Esophagus squamous epithelium (tissue), 5 donors: Measurements from ENCODE around the gene RIT1. TPM values are rescaled to one million over a fixed set of nuclear protein-coding genes. Genes with fewer than 3 reads are reported as not detected.

Experiments used
- DNase-seq: peaks from one replicate; lab custom pipeline; 2025; lab: John Stamatoyannopoulos, UW
- H3K27ac ChIP-seq, 4 donors: fragments of 200-600 bp; sonication (generic); one replicate each; pipeline ENCODE4 v1.5.1; 2016 to 2019; ENCODE audit warnings: mild to moderate bottlenecking in 1 of 4
- H3K27me3 ChIP-seq, 4 donors: fragments of 200-600 bp; sonication (generic); 1 replicate in 3 of 4; 2 replicates in 1 of 4; pipeline versions ENCODE4 v1.5.1 to v1.6.0; 2017 to 2021; ENCODE audit warnings: antibody characterized with exemption in 1 of 4
- H3K36me3 ChIP-seq, 3 donors: fragments of 200-600 bp; sonication (generic); one replicate each; pipeline ENCODE4 v1.5.1; 2016 to 2019
- H3K4me1 ChIP-seq, 3 donors: fragments of 200-600 bp; sonication (generic); one replicate each; pipeline ENCODE4 v1.5.1; 2017 to 2019
- H3K4me3 ChIP-seq, 4 donors: fragments of 200-600 bp; sonication (generic); 1 replicate in 3 of 4; 2 replicates in 1 of 4; pipeline ENCODE4 v1.5.1; 2016 to 2019; ENCODE audit warnings: mild to moderate bottlenecking in 2 of 4, moderate library complexity in 1 of 4
- H3K9me3 ChIP-seq, 3 donors: fragments of 200-600 bp; sonication (generic); one replicate each; pipeline ENCODE4 v1.5.1; 2016 to 2019
- POLR2A ChIP-seq, 4 donors: fragments of 450-650 bp; IDR thresholded peaks; one replicate each; pipeline ENCODE4 v1.6.1; 2017; ENCODE audit warnings: antibody characterized with exemption in 4 of 4, mild to moderate bottlenecking in 4 of 4, moderate library complexity in 3 of 4
- WGBS, 2 donors: methylation state at CpG; one replicate each; pipeline ENCODE4 v1.1.5; 2018; 5-methylcytosine and 5-hydroxymethylcytosine counted together
- intact Hi-C: fragments of 100-400 bp; cut with DNase I; formaldehyde crosslinking; loops from one replicate; pipeline ENCODE4 v1.15.0; 2022
- total RNA-seq, 4 donors: library from RNA; depleted of rRNA; stranded (reverse); fragments of >200 nt; gene quantifications; one replicate each; pipeline ENCODE4 v1.1.0, GENCODE V29; 2016
- TF ChIP-seq, protein P1 (sequence below), 6 experiments: fragments of 450-650 bp in 4 of 6; fragments of 200-600 bp in 2 of 6; sonication (generic) in 2 of 6; IDR thresholded peaks; one replicate each; pipeline ENCODE4 v1.5.1; 2016 to 2019; ENCODE audit warnings: antibody characterized with exemption in 6 of 6, mild to moderate bottlenecking in 4 of 6, moderate library complexity in 4 of 6
- donor health status: DM: yes; HTN: yes; CAD: no.

RIT1 gene
- total RNA-seq, 4 donors from 2014 or later, result 35.3 to 55.4 (median 42.6) TPM

DNA sequence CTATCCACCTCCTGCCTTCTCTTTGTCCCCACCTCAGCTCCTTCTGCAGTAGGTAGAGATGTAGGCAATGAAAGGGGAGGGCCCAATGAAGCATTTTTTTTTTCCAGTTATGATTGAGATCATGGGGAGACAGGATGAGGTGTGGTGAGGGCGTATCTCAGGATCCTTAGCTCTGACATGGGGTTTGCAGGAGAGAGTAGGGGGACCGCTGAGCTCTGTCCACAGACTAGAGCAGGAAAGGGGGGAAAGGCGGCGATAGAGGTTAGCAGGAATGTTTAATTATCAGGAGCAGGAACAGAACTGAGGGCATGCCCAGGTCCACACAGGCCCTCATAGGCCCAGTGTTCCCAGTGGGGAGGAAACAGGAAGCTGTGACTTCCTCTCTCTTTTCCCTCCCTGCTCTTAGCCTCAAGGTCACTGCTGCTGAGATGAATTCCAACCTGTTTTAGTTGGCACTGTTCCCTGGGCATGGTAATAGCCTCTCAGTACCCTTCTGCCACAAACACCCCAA lies 29.4 kb upstream of the RIT1 start:
- peak overlapping the region; percentile 57 to 83 (median 78) for H3K27ac ChIP-seq
- no peak for DNase-seq
- TF ChIP-seq, protein P1, sequence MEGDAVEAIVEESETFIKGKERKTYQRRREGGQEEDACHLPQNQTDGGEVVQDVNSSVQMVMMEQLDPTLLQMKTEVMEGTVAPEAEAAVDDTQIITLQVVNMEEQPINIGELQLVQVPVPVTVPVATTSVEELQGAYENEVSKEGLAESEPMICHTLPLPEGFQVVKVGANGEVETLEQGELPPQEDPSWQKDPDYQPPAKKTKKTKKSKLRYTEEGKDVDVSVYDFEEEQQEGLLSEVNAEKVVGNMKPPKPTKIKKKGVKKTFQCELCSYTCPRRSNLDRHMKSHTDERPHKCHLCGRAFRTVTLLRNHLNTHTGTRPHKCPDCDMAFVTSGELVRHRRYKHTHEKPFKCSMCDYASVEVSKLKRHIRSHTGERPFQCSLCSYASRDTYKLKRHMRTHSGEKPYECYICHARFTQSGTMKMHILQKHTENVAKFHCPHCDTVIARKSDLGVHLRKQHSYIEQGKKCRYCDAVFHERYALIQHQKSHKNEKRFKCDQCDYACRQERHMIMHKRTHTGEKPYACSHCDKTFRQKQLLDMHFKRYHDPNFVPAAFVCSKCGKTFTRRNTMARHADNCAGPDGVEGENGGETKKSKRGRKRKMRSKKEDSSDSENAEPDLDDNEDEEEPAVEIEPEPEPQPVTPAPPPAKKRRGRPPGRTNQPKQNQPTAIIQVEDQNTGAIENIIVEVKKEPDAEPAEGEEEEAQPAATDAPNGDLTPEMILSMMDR (IDR thresholded peaks at IDR 0.05), result no peak
- no peak for TF ChIP-seq POLR2A (IDR thresholded peaks at IDR 0.05)
- no peak overlapping the region for H3K4me3 ChIP-seq
- no peaks in the 10 kb centered on the region for H3K9me3 ChIP-seq
- H3K4me1 ChIP-seq, result peaks cover 28 to 72% (median 49%) of the 10 kb centered on the region in 3 donors
- WGBS, 2 donors, result 68 to 70% methylated on average over 4 of the region's 4 CpGs
- intact Hi-C loops, result no loop called here
- H3K27me3 ChIP-seq, result no peaks in the 10 kb centered on the region
- no peaks in the 10 kb centered on the region for H3K36me3 ChIP-seq

DNA sequence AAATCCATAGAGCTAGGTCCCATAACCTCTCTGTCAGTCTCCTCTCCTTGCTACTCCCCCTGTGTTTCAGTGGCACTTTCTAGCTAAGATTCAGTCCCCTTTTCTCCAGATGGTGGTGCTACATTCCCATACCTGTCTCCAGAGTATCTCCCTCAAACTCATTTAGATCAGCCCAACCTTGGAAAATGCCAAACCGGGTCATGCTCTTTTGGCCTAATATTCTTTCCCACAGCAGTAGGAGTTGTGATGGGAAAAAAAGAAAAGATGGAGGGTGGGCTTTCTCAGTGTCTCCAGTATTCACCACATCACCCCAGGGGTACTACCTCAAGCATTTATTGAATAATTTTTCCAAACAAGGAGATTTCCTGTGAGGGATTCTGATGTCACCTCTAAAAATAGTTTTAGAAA lies 27.1 kb upstream of the RIT1 start:
- intact Hi-C loops, result loop anchor here (5.0 to 10.0 kb wide), 2 partner anchors 49 to 117 kb away; partner anchors contain the start of genes LAMTOR2 and UBQLN4
- Histone ChIP-seq H3K27me3 (no peaks in the 10 kb centered on the region), H3K27ac (peak overlapping the region in 3 of 4 donors; percentile 31 to 82 (median 62)), H3K9me3 (no peaks in the 10 kb centered on the region), H3K4me3 (no peak overlapping the region), H3K4me1 (peaks cover 31 to 69% (median 52%) of the 10 kb centered on the region in 3 donors), H3K36me3 (peaks cover 0 to 2% (median 0%) of the 10 kb centered on the region in 3 donors)
- WGBS, 2 donors, result 0% methylated on average over 1 of the region's 1 CpG
- no peak for TF ChIP-seq POLR2A (IDR thresholded peaks at IDR 0.05)
- TF ChIP-seq, protein P1 (IDR thresholded peaks at IDR 0.05), result peak; percentile 20 to 72 (median 64)
- no peak for DNase-seq

DNA sequence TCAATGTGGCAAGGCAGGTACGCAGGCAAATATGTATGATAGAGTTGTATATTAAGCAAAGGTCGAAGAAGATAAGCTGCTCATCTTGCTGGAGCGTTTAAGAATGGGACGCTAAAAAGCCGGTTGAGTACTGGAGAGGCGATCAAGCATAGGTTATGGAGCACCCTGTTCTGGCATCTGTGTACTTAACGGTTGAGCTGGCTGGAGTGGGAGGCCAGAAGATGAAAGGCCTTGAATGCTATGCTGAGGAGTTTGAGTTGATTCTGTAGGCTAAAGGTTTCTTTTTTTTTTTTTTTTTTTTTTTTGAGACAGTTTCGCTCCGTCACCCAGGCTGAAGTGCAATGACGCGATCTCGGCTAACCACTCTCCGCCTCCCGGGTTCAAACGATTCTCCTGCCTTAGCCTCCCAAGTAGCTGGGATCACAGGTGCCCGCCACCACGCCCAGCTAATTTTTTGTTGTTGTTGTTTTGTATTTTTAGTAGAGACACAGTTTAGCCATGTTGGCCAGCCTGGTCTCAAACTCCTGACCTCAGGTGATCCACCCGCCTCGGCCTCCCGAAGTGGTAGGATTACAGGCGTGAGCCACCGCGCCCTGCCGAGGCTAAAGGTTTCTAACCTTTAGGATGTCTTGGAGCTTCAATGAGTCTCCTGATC lies 23.9 kb upstream of the RIT1 start:
- intact Hi-C loops, result loop anchor here (5.0 to 10.0 kb wide), 2 partner anchors 52 to 120 kb away; partner anchors contain the start of genes LAMTOR2 and UBQLN4
- no peaks in the 10 kb centered on the region for H3K9me3 ChIP-seq
- no peaks in the 10 kb centered on the region for H3K27me3 ChIP-seq
- 78% methylated on average over 15 to 22 of the region's 24 CpGs for WGBS, 2 donors
- H3K4me3 ChIP-seq, result peak overlapping the region; percentile 48 to 98 (median 82)
- TF ChIP-seq, protein P1 (IDR thresholded peaks at IDR 0.05), result no peak
- no peak for TF ChIP-seq POLR2A (IDR thresholded peaks at IDR 0.05)
- DNase-seq, result no peak
- peaks cover 0 to 34% (median 14%) of the 10 kb centered on the region in 3 donors for H3K36me3 ChIP-seq
- peaks cover 22 to 69% (median 52%) of the 10 kb centered on the region in 3 donors for H3K4me1 ChIP-seq
- peak overlapping the region; percentile 93 to 98 (median 94) for H3K27ac ChIP-seq

DNA sequence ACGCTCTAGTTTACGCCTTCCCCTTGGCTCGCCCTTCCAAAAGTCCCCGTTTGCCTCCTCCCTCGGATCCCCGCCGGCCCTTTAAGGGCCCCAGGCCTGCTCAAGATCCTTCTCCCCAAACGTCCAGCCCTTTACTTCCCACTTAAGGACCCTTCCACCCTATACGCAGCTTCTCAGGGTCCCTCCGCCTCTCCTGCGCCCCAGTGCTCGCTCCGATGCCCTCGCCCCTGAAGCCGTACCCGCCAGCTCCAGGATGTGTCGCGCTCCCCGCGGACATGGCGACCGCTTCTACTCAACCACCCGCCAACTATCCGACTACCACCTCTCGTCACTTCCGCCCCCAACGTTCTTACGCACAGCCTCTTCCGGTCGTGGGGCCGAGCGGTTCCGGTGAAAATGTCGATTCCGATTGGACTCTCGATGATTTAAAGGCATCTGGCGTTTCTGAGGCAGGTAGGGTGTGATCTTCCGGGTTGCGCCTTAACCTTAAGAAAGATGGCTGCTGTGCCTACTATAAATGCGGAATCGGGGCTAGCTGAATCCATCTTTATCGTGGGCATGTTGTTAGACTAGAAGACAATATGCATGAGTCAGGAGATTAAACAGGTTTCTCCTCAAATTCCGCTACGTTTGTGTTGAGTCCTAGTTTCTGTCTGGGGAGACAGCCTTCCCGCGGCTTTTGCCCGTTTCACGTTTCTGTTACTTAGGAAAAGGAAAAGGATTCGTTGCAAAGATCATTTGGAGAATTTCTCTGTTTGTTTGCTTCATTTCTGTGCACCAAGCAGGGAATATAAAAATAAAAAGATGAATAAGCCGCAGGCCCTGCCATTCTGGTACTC lies 23.2 kb upstream of the RIT1 start, which contains the start of gene KHDC4:
Gene KHDC4 (minus strand): TSS at position 317 of the 839 bp plus-strand sequence. CDS start 40 bp downstream, at position 277.
- DNase-seq, result peak; percentile 87
- Histone ChIP-seq H3K27me3 (no peaks in the 10 kb centered on the region), H3K36me3 (peaks cover 0 to 41% (median 15%) of the 10 kb centered on the region in 3 donors), H3K27ac (peak within 1 kb of the TSS; percentile 93 to 98 (median 94)), H3K4me3 (peak within 1 kb of the TSS; percentile 48 to 98 (median 82)), H3K9me3 (no peaks in the 10 kb centered on the region), H3K4me1 (peaks cover 22 to 69% (median 45%) of the 10 kb centered on the region in 3 donors)
- intact Hi-C loops, result loop anchor here (10.0 kb wide), 1 partner anchor 120 kb away; the partner anchor contains the start of genes LAMTOR2 and UBQLN4
- TF ChIP-seq, protein P1 (IDR thresholded peaks at IDR 0.05), result peak in 3 of 6 experiments; percentile 17 to 37 (median 26)
- peak in 3 of 4 donors; percentile 95 to 97 (median 97) for TF ChIP-seq POLR2A (IDR thresholded peaks at IDR 0.05)
- WGBS, 2 donors, result 0 to 1% methylated on average over 50 of the region's 50 CpGs
